Measurements from ENCODE around the gene AADACL4.

The AADACL4 gene

GRCh38 chr1:12643785-12644184 is at the start of gene AADACL4:
TSS of gene AADACL4 (plus strand) at chr1:12644085. CDS start at chr1:12644547, 462 bp downstream.
- FAIRE-seq: no peak
- DNase-seq (ENCODE audit: insufficient read length, low spot score): no peak

GRCh38 chr1:12594490-12594889 is 49.4 kb upstream of the AADACL4 start:
- DNase-seq (ENCODE audit: insufficient read length, low spot score): no peak
- no peak for FAIRE-seq

- FAIRE-seq (no peak), DNase-seq (ENCODE audit: insufficient read length, low spot score) (no peak)
Observed at GRCh38 chr1:12594966-12595756, 48.7 kb upstream of the AADACL4 start.

GRCh38 chr1:12595757-12596006 is 48.2 kb upstream of the AADACL4 start:
- DNase-seq (ENCODE audit: insufficient read length, low spot score) (no peak), FAIRE-seq (no peak)

DNA sequence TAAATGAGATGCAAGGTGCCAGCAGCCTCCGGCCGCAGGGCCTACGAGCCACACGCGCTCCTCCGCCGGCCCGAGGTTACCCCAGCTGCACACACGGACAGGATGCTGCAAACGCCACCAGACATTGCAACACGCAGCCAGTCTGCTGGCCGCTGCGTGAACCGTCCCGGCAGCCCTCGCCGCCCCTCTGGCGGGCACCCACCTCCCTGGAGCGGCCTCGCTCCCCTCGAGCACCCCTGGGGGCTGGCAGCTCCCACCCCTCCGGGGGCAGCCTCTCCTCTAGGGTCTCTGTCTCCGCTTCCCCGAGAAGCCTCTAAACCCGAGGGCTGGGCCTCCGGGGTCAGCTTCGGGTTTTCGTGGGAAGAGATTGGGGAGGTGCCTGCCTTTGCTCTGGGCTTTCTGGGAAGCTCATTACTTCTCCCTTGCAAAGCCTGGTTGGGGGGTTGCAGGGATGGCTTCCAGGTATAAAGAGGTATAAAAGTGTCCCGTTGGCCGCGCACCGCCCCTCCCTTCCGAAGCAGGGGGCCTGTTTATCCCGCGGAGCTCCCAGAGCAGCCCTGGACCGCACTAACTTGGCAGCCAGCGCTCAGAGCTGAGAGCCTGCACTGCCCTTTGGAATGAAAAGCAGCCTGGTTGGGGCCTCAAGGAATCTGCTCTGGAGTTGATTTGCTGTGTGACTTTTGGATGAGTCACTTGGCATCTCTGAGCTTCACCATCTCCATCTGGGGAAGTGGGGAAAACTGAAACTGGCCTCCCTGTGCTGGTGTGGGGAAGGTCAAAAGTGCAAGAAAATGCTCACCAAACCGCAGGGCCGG is 47.7 kb upstream of the AADACL4 start:
- DNase-seq (ENCODE audit: insufficient read length, low spot score): peak; percentile 71

GRCh38 chr1:12597792-12598191 is 46.1 kb upstream of the AADACL4 start:
- no peak for DNase-seq (ENCODE audit: insufficient read length, low spot score)
- no peak for FAIRE-seq

More for the DNA sequence above, 47.7 kb upstream of the AADACL4 start:
- FAIRE-seq: no peak

GRCh38 chr1:12598974-12599373 is 44.9 kb upstream of the AADACL4 start:
- FAIRE-seq (no peak), DNase-seq (ENCODE audit: insufficient read length, low spot score) (no peak)

DNA sequence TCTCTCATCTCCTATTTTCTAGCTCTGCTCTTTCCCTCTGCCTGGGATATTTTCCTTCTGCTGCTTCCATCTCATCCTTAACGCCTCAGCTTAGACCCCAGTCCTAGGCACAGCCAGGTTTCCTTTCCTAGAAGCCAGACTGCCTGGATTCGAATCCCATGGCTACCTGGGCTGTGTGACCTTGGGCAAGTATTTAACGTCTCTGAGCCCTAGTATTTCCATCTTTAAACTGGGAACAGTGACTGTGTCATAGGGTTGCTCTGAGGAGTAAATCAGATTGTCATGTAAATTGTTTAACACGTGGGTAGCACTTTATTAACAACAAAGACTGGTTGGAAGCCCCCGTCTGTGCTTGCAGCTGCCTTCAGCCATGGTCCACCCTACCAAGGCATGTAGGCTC is 44.2 kb upstream of the AADACL4 start:
- no peak for FAIRE-seq
- DNase-seq (ENCODE audit: insufficient read length, low spot score): no peak

DNA sequence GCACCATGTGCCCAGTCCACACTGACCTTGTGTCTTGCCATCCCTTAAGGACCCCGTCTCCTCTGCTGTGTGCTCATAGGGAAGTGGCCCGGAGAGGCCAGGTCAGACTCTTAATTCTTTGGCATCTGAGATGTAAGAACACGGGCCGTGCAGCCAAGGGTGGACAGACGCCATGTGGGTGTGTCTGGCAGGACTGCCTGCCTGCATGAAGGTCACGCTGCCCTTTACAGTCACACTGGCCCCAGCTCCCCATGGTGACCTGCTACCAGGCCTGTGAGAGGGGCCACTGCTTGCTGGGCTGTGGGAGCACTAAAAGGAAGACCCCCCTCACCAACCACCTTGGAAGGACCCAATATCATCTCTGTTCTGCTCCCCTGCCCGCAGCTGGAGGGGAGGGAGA is 43.5 kb upstream of the AADACL4 start:
- DNase-seq (ENCODE audit: insufficient read length, low spot score) (no peak), FAIRE-seq (no peak)

DNA sequence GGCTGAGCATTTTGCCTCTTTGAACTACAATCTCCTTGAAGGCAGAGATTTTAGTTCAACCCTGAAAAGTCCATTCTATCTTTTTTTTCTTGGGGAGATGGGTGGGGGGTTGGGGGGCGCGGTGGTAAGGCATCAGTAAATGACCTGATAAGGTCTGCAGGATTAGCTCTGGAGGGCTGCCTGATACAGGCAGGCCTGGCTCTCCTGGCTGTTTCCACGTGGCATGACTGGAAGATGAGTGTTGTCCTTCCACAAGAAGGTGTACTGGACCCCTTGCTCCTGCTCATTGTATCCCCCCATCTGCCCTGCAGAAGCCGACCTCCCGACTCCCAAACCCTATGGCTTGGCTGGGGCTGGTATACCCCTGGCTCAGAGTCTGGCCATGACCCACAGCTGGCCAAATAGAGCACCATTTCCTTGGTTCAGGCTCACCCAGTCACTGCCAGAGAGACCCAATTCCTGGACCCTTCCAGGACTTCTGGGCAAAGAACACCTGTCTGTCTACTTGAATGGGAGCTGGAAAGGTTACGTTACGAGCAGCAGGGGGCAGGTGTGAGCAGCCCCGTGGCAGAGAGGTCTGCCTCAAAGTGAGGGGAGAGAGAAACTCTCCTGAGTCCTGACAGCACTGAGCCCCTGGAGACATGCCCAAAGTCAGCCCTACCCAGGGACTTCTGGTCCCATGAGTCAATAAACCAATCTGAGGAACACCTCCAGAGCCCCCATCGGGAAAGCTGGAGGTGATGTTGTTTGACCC is 42.8 kb upstream of the AADACL4 start:
- DNase-seq (ENCODE audit: insufficient read length, low spot score) (no peak), FAIRE-seq (no peak)

DNA sequence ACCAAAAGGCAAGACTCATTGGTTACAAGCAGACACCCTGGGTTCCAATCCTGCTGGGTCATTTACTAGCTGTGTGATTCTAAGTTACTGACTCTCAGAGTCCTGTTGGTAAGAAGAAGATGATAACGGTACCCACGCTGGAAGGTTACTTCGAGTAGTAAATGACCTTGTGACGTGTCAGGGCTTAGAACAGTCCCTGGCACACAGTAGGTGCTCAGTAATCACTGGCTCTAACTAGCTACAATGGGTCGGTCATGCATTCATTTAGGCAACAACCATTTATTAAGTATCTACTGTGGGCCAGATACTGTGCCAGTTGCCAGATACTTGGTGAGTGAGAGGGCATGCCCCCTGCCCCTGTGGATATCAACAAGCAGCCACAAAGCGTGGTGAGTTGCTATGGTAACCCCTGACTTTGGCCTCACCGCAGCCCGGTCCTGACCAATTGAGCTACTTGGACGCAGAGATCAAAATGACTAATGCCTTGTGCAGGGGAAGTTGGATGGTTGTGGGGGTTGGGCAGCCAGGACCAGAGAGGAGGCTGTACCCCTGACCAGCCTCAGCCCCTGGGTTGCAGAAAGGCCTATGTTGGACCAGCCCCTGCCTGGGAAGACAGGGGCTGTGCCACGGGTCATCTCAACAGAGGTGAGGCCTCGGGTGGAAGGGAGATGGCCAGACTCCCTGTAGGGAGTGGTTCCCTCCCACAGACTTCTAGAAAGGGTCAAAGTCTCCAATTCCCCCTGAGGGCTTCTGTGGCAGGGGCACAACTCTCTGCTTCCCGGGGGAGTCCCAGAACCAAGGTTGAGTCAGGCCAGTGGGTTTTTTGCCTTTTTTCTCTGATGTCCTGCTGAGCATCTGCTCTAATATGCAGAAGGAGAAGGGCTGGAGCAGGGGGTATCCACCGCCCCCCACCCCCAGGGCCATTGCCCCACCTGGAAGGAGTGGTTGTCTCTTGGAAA is 41.9 kb upstream of the AADACL4 start:
- FAIRE-seq: no peak

GRCh38 chr1:12602659-12603024 is 41.2 kb upstream of the AADACL4 start:
- FAIRE-seq (no peak), DNase-seq (ENCODE audit: insufficient read length, low spot score) (no peak)

More for the DNA sequence above, 41.9 kb upstream of the AADACL4 start:
- DNase-seq (ENCODE audit: insufficient read length, low spot score): no peak

- DNase-seq (ENCODE audit: insufficient read length, low spot score) (no peak), FAIRE-seq (no peak)
Observed at GRCh38 chr1:12603224-12603623, 40.7 kb upstream of the AADACL4 start.

DNA sequence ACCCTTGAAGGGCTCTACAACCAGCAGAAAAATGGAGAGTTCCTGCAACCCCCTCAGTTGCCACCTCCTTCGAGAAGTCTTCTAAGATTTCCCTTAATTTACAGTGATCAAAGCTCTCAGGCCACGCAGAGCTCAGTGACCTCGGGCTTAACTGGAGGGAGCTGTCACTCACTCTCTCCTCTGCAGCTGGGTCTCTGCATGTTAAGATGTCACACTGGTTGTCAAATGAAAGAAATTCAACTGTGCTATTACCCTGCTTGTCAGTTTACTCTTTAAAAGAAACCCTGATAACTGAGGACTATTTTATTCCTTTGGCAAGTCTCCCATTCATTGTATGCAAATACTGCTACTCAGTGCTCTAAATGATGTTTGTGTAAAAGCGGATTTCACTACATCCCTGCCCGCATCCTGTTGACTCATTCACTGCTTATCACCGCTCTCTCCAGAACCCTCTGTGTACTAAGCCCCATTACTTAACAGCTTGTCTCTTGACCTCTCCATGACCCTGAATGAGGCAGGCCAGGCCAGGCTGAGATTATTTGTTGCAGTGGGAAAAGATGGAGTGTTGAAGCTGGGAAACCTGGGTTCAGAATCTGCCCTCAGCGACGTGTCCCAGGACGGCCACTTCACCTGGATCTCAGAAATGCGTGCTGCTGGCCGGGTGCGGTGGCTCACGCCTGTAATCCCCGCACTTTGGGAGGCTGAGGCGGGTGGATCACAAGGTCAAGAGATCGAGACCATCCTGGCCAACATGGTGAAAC is 39.6 kb upstream of the AADACL4 start:
- no peak for DNase-seq (ENCODE audit: insufficient read length, low spot score)
- FAIRE-seq: no peak

GRCh38 chr1:12604986-12605385 is 38.9 kb upstream of the AADACL4 start:
- FAIRE-seq: no peak
- no peak for DNase-seq (ENCODE audit: insufficient read length, low spot score)

DNA sequence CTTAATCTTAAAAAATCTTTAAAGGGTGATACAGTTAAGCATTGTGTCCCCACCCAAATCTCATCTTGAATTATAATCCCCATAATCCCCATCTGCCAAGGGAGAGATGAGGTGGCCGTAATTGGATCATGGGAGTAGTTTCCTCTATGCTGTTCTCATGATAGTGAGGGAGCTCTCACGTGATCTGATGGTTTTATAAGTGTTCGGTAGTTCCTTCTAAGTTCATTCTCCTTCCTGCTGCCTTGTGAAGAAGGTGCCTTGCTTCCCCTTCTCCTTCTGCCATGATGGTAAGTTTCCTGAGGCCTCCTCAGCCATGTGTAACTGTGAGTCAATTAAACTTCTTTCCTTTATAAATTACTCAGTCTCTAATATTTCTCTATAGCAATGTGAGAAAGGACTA is 36.6 kb upstream of the AADACL4 start:
- FAIRE-seq (no peak), DNase-seq (ENCODE audit: insufficient read length, low spot score) (no peak)

DNA sequence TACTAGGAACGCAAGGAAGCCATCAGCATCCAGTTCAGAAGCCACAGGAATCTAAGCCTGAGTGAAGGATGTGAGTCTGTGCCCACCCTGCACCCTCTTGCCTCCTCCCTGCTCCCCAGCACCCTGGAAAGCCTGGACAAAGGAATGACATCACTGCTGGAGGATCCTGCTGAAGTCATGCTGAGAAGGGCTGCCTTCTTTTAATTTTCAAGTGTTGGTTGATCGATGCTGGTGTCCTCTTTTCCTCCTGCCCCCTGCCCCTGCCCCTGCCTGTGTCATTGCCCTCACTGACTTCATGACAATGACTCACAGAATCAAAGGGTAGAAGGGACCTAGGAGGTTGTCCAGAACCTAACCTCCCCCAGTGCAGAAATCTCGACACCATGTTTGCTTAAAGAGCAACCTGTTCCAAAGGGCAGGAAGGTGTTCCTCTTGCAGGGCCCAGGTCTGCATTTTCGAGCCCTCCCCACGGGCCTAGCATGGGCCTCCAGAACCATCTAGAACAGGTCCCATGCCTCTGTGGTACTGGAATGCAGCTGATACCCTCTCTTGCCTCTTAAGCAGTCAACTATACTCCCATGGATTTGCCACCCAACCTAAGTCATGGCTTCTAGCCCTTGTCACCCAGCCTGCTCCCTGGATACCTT is 35.5 kb upstream of the AADACL4 start:
- DNase-seq (ENCODE audit: insufficient read length, low spot score) (no peak), FAIRE-seq (no peak)

GRCh38 chr1:12609469-12610003 is 34.3 kb upstream of the AADACL4 start:
- DNase-seq (ENCODE audit: insufficient read length, low spot score): no peak

More at GRCh38 chr1:12609469-12610003, 34.3 kb upstream of the AADACL4 start:
- FAIRE-seq: no peak
